K562 (cell line): ENCODE data around the gene POR. TPM values are rescaled to one million over a fixed set of nuclear protein-coding genes. Genes with fewer than 3 reads are reported as not detected.

Source experiments
- ATF2 ChIP-seq: sonication (generic); formaldehyde crosslinking; IDR thresholded peaks from 2 replicates; pipeline ENCODE4 v1.8.1; 2022; ENCODE audit warnings: missing genetic modification reagents
- ATF3 ChIP-seq, 2 experiments: fragments of 450-650 bp in 1 of 2; sonication (generic) in 1 of 2; formaldehyde crosslinking in 1 of 2; IDR thresholded peaks in 1 of 2; conservative IDR thresholded peaks in 1 of 2; 2 replicates each; pipeline versions ENCODE4 v1.6.1 to v1.8.1; 2016 to 2023; ENCODE audit warnings: mild to moderate bottlenecking in 2 of 2, moderate library complexity in 2 of 2, inconsistent platforms in 1 of 2, missing genetic modification reagents in 1 of 2
- BACH1 ChIP-seq: fragments of 200-800 bp; sonication (Bioruptor generic); IDR thresholded peaks from 2 replicates; pipeline ENCODE4 v1.6.1; 2016; ENCODE audit warnings: missing genetic modification characterization, missing compliant biosample characterization
- FOXK2 ChIP-seq, 2 experiments: fragments of 450-650 bp; IDR thresholded peaks in 1 of 2; conservative IDR thresholded peaks in 1 of 2; 2 replicates each; pipeline ENCODE4 v1.6.1; 2016; ENCODE audit warnings: low read depth in 2 of 2, mild to moderate bottlenecking in 1 of 2
- HLTF ChIP-seq: fragments of 450-650 bp; IDR thresholded peaks from 2 replicates; pipeline ENCODE4 v1.6.1; 2016
- ILF3 ChIP-seq: fragments of 450-650 bp; IDR thresholded peaks from 2 replicates; pipeline ENCODE4 v1.6.1; 2018; ENCODE audit warnings: antibody characterized with exemption, mild to moderate bottlenecking, moderate library complexity, borderline replicate concordance
- JUND ChIP-seq, 2 experiments: IDR thresholded peaks; 2 replicates in 1 of 2; 3 replicates in 1 of 2; pipeline ENCODE4 v1.6.1; 2011; ENCODE audit warnings: borderline replicate concordance in 2 of 2, low read depth in 2 of 2, low read length in 2 of 2, improper control_type of control experiment in 1 of 2, missing biosample characterization in 1 of 2, missing genetic modification characterization in 1 of 2, missing genetic modification reagents in 1 of 2
- MAFG ChIP-seq: fragments of 450-650 bp; conservative IDR thresholded peaks from 2 replicates; pipeline ENCODE4 v1.6.1; 2016; ENCODE audit warnings: missing genetic modification characterization, missing compliant biosample characterization
- MEF2D ChIP-seq: conservative IDR thresholded peaks from 2 replicates; pipeline ENCODE4 v1.6.1; 2016; ENCODE audit warnings: low read depth, missing genetic modification characterization, missing compliant biosample characterization
- NCOA6 ChIP-seq: fragments of 450-650 bp; IDR thresholded peaks from 2 replicates; pipeline ENCODE4 v1.6.1; 2017; ENCODE audit warnings: mild to moderate bottlenecking
- RBM39 ChIP-seq: fragments of 200-400 bp; formaldehyde crosslinking; optimal IDR thresholded peaks from 2 replicates; pipeline ENCODE3; 2018; ENCODE audit warnings: low read depth, low read length
- SRSF7 ChIP-seq: fragments of 200-400 bp; formaldehyde crosslinking; optimal IDR thresholded peaks from 2 replicates; pipeline ENCODE3; 2017; ENCODE audit warnings: mild to moderate bottlenecking, low read depth, low read length
- ZNF197 ChIP-seq: fragments of 200-800 bp; sonication (Bioruptor generic); IDR thresholded peaks from 2 replicates; pipeline ENCODE4 v1.6.1; 2016; ENCODE audit warnings: low read depth, missing genetic modification characterization, missing compliant biosample characterization
- ZNF24 ChIP-seq: fragments of 450-650 bp; IDR thresholded peaks from 2 replicates; pipeline ENCODE4 v1.6.1; 2016
- polyA plus RNA-seq, 8 experiments: library from polyadenylated mRNA; depleted of rRNA in 4 of 8; stranded (reverse) in 5 of 8; unstranded in 3 of 8; fragments of >200 nt; fragmentation: Nextera tagmentation in 2 of 8; fragmentation: Illumina TruSeq in 1 of 8; extraction: Ambion mirVana in 2 of 8; extraction: Trizol in 1 of 8; gene quantifications; 2 replicates each; pipeline versions ENCODE4 v1.2.1 to v1.2.3, GENCODE V29; 2011 to 2014; ENCODE audit warnings: inconsistent platforms in 1 of 8, missing spikeins in 1 of 8
- total RNA-seq, 7 experiments: library from RNA; depleted of rRNA in 6 of 7; stranded (reverse); fragments of >200 nt in 6 of 7; fragmentation: Illumina TruSeq in 2 of 7; extraction: Trizol in 2 of 7; gene quantifications; 2 replicates each; pipeline versions ENCODE4 v1.2.1 to v1.2.3, GENCODE V29; 2011 to 2021; ENCODE audit warnings: low replicate concordance in 1 of 7

POR gene
- total and polyA plus RNA-seq, 9 of the 15 experiments (the other 6 are each of a cell fraction or from before 2014, with no cell fraction given) = 4.7 to 142 (median 40.8) TPM

DNA sequence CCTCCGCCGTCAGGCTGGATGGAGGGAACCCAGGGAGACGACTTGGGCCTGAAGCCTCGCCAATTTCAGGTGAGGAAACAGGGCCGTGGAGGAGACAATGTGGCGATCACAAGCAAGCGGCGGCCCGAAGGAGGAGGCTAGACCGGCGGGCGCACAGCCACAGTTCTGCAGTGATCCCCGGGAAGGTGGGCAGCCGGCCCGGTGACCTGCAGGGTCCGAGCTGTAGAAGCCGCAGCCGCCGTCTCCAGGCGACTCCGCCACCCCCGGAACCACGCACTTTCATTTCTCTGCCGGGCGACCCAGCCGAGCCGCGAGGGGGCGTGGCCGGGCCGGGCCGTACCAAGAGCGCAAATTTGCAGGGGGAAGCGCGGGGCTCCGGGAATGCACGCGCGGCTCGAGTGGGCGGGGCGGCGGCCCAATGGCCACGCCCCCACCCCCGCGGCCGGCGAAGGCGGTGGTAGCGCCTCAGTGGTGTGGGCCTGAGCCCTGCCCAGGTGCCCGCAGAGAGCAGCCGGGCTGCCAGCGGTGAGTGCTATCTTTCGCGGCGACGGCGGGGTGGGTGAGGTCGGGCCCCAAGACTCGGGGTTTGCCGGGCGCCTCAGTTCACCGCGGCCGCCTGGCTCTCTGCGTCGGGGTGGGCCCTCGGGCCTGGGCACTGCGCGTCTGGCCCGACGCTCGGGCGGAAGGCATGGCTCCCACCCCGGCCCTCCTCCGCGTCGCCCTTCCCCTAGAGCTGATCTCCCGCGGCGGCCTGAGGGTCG is at the start of gene POR (continued):
- no peak for TF ChIP-seq ATF3 (IDR thresholded peaks at IDR 0.05)
- no peak; the same call in 1 of the 2 replicates for TF ChIP-seq ATF3 (CRISPR knock-in tag; conservative IDR thresholded peaks at IDR 0.05)
- TF ChIP-seq ATF2 (CRISPR knock-in tag) = 0 out of 2 replicates have a peak, but pooled peaks have one; percentile 20
- peak; percentile 31 for TF ChIP-seq RBM39
- no peak for TF ChIP-seq NCOA6
- no peak for TF ChIP-seq MAFG (tag)
- no peak; the same call in 1 of the 2 replicates for TF ChIP-seq HLTF
- TF ChIP-seq FOXK2 (conservative IDR thresholded peaks at IDR 0.05 in 1 of 2, IDR thresholded peaks at IDR 0.05 in 1 of 2; ENCODE audit: low read depth in 2 of 2) = peak in 1 of 2 experiments; percentile 100; a peak in 2 of 4 replicates
- no peak for TF ChIP-seq SRSF7
- 0 out of 2 replicates have a peak, but pooled peaks have one; percentile 4 for TF ChIP-seq ZNF24
- peak; percentile 99 for TF ChIP-seq JUND (IDR thresholded peaks at IDR 0.05; ENCODE audit: borderline replicate concordance, low read depth, low read length)
- no peak for TF ChIP-seq JUND (tag; IDR thresholded peaks at IDR 0.05; ENCODE audit: borderline replicate concordance, low read depth, low read length)
- 0 out of 2 replicates have a peak, but pooled peaks have one; percentile 72 for TF ChIP-seq ZNF197 (CRISPR knock-in tag)
- no peak for TF ChIP-seq BACH1
- no peak for TF ChIP-seq MEF2D (tag)
- peak; percentile 49; the same call in 1 of the 2 replicates for TF ChIP-seq ILF3
